HUDEP-2 (cell line): Measurements from ENCODE around the gene PHF2.
A peak's percentile ranks its signal among the peaks of the same experiment; 100 is the strongest.

Experiments
- DNase-seq, 76 experiments: peaks; one replicate each; lab custom pipeline; 2025; ENCODE audit not compliant: unreplicated experiment in 76 of 76; lab: John Stamatoyannopoulos, UW

Gene PHF2

DNA sequence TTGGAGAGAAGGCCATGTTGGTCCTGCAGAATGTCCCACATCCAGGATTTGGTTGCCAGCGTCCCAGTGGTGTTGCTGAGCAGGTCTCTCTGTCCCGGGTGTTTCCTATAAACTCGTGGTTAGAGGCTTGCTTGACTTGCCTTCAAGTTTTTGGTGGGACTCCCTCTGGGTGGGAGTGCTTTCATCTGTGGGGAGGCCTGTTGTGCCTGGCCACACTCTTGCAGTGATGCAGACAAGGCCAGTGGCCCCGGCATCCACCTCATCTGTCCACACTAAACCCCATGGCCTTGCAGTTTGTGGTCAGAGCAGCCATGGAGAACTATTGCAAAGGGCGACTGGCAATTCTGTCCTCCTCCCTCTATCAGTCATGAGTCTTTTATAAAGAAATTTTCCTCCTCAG, 71.8 kb downstream of the PHF2 start:
- no peak for DNase-seq

DNA sequence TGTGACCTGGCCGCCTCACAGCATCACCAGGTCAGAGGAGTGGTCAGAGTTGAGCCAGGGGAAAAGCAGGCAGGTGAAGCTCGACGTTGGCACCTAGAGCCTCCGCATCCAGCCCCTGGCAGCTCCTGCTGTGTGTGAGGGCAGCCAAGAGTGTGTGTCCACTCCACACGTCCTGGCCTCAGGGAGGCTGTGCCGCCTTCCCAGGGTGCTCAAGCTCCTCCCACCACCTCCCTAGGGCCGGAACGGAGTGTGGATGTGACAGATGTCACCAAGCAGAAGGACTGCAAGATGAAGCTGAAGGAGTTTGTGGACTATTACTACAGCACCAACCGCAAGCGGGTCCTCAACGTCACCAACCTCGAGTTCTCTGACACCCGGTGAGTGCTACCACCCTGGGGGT, 72.5 kb downstream of the PHF2 start:
- no peak for DNase-seq

DNA sequence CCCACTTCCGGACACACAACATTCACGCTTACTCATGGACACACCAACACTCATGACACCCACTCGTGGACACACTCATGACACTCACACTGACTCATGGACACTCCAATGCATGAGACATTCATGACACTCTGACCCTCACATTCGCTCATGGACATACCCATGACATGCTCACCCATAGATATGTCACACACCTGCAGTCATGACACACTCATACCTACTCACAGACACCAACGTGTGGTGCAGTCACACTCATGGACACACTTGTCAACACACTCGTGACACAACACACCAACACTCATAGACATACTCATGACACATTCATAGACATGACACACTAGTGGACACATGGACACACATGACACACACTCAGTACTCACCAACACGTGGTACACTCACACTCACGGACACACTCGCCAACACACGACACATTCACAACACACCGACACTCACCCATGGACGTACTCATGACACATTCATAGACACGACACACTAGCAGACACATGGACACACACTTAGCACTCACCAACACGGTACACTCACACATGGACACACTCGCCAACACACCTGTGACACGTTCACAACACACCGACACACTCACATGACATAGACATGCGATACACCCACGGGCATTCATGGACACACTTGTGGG, 73.4 kb downstream of the PHF2 start:
- DNase-seq, result no peak

DNA sequence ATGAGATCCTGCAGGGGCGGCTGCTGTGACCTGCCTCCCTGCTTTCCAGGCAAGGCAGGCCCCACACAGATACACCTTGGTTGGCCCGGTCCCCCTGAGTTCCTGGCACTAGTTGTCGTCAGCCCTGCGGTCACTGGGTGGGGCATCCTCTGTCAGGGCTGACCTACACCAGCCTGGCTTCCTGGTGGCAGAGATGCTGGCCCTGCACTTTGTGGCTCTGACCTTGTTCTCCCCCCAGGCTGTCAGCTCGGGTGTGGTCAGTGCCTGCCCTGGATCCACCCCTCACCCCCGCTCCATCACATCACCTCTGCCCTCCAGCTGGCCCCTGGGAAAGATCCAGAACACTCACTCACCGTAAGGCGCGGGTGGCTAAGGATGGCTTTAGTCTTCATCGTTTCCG, 74.1 kb downstream of the PHF2 start:
- DNase-seq, result no peak

DNA sequence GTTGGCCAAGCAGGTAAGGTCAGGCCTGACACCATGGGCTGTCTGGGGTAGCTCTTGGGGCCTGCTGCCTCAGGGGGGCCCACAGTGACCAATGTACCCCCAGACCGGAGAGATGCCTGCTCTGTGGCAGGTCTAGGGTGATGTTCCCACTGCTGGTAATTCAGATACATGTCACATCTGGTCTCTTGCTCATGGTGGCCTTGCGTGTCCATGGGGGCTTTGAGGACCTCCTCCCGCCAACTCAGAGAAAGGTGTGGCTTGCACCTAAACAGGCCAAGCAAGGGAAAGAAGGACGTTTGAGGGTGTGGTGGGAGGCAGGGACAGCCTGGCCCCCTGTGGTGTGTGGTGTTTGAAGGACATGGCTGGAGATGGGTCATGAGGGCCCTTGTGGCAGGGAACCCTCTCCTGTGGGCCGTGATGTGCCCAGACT, 75.2 kb downstream of the PHF2 start:
- DNase-seq, result no peak

DNA sequence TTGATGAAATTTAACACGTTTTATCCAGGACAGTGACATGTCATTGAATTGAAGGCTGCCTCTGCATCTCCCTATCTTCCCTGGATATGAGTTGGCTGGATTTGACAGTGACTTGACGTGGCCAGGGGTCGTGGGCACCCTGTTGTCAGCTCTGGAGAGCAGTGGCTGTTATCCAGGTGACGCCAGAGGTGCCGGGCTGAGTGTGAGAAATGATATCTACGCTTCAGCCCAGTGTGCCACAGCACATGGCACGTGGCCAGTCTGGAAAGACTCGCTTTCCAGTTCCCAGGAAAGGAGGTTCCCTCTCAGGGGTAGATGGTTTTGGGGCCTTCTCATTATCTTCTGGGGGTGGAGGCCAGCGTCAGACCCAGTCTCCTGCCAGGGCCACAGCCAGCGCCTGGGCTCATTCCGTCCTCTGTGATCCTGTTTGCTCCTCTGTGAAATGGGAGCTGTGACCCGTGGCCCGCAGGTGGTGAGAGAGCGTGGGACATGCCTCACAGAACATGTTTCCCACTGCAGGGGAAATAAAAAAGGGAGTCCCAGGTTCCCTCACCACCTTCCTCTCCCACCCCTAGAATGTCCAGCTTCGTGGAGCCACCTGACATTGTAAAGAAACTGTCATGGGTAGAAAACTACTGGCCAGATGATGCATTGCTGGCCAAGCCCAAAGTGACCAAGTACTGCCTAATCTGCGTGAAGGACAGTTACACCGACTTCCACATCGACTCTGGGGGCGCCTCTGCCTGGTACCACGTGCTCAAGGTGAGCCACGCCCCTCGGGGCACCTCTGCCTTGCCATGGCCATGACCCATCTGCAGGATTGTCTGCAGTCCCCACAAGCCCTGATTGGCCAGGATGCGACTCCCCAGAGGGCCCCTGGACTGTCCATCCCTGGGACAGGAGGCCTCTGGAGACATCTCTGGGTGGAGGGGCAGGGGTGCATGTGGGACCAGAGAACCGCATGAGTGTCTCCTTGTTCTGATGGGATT, 76.5 kb downstream of the PHF2 start:
- DNase-seq, result no peak

DNA sequence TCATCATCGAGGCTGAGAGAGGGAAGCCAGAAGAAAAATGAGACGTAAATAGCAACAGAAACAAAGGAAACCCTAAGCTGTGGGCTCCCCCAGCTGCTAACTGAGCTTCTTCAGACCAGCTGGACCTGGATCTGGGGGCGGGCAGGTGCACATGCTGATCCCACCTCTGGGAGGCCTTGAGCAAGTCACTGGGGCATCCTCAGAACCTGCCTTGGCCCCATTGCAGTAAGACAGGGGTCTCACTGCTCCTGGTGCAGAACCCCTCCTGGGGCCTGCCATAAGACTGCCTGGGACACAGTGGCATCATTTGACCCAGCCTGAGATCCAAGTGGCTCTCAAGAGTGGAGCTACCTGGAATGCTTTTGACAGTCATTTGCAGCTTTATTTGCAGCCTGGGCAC, 77.4 kb downstream of the PHF2 start:
- DNase-seq, result no peak

DNA sequence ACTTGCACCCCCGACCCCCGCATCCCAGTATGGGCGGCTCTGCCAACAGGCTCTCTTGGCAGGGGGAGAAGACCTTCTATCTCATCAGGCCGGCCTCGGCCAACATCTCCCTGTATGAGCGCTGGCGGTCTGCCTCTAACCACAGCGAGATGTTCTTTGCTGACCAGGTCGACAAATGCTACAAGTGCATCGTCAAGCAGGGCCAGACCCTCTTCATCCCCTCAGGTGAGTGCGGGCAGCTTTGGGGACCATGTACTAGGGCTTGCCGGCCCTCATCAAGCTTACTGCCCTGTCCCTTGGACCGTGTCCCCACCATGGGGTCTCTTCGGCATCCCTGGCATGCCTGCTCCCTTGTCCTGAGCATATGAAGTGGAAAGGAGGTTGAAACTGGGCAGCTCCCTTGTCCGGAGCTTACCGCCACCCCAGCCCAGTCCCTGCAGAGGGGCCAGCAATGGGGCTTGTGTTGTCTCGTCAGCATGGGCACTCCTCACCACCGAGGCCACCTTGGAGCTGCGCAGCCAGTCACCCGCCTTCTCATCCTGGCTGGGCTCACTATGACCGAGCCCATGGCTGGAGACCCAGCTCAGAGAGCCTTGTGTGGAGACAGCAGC, 78.1 kb downstream of the PHF2 start:
- no peak for DNase-seq

DNA sequence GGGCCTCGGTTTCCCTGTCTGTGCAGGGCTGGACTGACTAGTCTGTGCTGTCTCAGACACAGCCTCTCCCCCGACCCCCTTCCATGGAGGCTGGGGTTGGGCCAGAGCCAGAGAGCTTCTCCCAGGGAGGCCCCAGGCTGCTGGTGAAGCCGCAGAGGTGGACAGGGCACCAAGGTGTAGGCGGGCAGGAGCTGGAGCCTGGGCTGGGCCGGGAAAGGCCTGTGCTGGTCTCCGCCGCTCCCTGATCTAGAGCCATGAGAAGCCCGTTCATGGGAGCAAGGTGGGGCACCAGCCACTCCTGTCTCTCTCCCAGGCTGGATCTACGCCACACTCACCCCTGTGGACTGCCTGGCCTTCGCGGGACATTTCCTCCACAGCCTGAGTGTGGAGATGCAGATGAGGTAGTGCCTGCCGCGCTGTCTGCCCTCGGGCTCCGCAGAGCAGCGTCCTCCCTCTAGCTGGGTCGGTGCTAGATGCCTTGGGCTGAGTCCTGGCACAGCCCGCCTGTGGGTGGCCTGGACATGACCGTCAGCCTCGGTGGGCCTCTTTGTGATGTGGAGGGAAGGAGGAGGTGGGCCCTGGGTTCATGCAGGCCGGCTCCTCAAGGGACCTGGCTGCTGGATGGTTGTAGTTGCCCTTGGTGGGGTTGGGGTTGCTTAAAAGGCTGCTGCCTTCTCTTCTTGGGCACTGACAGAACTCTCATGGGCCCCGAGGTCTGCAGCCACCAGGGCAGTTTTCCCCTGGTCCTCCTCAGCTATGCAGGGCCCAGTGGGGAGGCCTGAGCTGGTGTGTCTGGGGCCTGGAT, 79.4 kb downstream of the PHF2 start:
- no peak for DNase-seq

DNA sequence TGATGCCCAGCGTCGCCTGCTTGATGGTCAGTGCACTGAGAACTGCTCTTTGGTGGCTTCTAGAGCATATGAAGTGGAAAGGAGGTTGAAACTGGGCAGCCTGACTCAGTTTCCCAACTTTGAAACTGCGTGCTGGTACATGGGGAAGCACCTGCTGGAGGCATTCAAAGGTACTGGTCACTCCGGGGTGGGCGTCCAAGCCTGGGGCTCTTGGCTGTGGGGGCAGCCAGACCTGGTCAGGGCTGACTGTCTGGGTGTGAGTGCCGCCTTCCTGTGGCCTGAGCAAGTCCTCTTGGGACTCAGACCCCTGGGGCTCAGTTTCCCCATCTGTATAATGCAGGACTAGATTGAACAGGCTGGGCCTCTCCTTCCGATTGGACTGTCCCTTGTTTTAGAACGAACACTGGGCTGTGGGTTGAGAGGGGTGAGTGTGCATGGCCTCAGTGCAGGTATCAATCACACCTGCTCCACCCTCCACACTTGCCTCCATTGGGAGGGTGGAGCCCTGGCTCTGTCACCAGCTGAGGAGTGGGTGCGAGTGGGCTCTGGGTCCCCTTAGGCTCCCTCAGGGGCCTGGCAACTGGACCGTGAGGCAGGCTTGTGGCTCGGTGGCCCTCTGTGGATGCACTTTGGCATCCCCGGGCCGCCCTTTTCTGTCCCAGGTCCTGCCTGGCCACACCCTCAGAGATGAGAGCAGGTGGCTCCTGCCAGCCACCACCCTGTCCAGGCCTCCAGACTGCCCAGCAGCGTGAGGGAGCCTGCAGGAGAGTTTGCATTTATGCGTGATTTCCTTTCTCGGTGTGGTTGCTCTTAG, 80.2 kb downstream of the PHF2 start:
- no peak for DNase-seq

DNA sequence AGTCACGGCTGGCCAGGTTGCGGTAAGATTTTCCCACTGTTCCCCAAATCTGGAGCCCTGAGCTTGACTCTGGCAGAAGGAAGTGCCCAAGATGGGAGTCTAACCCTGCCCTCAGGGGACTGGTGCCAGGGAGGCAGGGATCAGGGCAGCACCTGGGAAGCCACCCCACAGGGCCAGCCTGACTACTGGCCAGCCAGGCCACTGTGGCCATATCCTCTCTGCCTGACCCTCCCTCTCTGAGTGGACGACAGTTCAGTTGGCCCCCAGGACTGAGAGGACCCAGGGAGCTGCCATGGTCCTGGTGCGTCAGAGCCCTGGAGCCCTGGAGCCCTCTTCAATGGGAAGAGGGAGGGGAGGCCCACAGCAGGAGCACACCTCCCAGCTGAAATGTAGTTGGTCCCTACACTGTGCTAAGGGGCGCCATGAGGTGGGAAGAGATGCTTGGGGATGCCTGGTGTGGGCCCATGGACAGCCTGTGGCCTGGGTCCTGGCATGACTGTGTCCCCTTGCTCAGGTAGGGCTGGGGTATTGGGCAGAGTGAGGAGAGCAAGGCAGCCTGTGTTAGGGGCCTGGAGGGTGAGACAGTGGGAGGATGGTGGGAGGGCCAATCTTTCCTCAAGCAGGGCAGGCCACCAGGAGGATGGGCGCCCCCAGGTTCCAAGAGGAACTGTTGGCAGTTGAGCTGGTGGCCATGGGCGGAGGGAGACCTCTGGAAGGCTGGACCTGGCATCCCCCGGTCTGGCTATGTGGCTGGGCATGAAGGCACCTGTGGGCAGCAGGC, 81.1 kb downstream of the PHF2 start:
- no peak for DNase-seq

DNA sequence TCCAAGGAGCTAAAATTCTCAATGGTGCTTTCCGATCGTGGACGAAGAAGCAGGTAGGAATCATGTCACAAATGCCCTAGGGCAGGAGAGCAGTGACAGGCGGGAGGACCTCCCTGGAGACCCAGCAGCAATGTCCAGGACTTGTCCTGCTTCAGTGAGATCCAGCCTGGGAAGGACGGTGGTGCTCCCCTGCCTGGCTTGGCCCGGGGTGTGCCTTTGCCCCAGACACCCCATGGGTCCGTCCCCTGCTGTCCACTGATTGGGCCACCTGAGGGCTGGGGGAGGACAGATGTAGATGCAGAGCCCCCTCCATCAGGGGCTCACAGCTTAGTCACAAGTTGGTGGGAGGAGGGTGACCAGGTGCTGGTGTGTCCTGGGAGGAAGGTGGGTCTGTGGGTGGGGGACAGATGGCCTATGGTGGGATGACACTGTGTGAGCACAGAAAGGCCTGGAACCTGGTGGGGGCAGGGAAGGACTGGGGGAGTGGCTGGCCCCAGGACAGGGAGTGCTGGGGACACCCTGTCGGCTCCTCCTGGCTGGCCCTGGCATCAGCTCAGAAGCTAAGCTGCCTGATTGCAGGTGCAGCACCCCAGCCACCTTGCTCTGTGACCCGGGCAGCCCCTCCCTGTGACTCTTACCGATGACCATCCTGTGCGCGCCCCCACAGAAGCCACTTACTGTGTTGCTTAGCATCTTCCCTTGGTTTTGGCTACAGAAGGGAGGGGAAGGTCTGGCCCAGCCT, 82.0 kb downstream of the PHF2 start:
- DNase-seq, result no peak

DNA sequence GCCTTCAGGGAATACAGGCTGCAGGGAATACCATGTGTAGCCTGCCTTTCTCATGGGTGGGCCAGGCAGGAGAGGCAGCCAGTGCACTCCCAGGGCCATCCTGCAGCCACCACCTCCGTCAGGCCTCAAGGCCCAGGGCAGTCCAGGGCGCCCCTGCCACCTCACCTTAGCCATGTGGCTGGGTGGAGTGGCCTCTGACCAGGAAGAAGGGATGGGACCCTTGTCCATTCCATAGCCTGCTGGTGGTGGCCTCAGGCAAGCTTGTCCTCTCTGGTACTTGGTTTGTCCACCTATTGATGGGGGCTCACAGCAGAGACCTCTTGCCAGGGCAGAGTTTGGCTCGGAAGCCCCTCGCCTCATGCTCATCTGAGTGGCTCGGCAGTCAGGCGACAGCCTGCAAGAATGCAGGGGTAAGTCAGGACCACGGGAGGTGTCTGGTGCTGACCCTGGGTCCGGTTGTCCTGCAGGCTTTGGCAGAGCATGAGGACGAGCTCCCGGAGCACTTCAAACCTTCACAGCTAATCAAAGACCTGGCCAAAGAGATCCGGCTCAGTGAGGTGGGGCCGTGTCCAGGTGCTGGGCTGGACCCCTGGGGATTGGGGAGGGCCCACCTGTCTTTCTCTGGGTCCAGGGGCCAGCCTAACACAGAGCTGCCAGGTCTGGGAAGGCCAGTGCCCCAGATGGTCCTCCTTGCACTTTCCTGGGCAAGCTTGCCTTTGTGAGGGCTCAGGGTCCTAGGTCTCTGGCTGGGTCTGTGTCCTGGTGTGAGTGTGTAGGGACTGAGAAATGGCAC, 82.9 kb downstream of the PHF2 start:
- DNase-seq, result no peak

DNA sequence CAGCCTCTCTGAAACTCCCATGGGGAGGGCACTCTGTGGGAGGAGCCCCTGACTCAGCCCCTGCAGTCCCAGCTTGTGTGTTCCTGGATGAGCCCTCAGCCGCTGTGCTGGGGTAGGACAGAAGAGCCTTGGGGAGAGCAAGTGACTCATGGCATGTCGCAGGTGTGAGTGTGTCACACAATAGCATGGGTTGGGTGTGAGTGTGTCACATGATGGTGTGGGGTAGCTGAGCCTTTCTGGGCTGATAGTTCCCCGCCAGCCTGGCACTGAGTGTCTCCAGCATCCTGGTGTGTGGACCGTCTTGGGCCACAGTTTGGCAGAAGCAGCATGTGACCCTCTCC, 83.4 kb downstream of the PHF2 start:
- no peak for DNase-seq

DNA sequence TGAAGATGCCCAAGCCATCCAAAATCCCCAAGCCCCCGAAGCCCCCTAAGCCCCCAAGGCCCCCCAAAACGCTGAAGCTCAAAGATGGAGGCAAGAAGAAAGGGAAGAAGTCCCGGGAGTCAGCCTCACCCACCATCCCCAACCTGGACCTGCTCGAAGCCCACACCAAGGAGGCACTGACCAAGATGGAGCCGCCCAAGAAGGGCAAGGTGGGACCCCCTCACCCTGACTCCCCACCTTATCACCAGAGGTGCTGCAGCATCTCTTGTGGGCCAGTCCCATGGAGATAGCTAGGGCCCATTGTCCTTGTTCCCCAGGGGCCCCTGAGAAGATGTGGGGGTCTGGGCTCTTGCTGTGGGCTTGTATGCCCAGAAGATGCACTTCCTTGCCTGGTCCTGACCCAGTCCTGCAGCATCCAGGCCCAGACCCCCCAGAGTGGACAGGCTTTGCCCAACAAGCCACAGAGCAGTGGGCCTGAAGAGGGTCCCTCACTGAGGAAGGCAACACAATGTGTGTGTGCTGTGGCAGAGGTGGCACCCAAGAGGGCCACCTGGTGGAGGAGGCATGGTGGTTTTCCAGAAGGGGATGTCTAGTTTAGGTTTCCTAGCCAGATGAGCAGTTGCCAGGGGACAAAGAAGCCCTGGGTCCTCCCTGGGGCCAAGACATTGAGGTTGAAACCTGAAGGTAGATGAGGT, 84.1 kb downstream of the PHF2 start:
- DNase-seq, result peak in 1 of 76 experiments; percentile 0

DNA sequence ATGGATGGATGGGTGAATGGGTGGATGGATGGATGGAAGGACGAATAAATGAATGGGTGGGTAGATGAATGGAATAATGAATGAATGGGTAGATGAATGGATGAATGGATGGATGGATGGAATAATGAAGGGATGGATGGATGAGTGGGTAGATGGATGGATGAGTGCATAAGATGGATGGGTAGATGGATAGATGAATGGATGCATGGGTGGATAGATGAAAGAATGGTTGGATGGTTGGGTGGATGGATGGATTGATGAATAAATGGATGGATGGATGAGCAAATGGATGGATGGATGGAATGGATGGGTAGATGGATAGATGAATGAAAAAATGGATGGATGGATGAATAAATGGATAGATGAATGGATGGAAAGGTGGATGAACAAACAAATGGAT, 85.2 kb downstream of the PHF2 start:
- no peak for DNase-seq

DNA sequence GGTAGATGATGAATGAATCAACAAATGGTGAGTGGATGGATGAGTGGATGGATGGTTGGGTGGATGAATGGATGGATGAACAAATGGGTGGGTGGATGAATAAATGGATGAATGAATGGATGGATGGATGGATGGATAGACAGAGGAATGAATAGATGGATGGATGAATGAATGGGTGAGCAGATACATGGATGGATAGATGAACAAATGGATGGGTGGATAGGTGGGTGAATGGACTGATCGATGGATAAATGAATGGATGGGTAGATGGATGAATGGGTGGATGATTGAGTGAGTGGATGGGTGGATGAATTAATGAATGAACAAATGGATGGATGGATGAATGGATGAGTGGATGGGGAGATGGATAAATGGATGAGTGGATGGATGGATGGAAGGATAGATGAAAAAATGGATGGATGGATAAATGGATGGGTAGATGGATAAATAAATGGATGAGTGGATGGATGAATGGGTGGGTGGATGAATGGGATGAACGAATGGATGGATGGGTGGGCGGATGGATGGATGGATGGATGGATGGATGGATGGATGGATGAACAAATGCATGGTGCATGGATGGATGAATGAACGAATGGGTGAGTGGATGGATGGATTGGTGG, 85.7 kb downstream of the PHF2 start:
- no peak for DNase-seq
